OCI-LY1 (cell line): ENCODE measurements around the gene HOXA7.

ENCODE experiments used
- CTCF ChIP-seq: fragments of 200-600 bp; sonication (generic), shearing (Covaris generic); IDR thresholded peaks from 2 replicates; pipeline ENCODE4 v1.5.1; 2017; ENCODE audit warnings: mild to moderate bottlenecking, antibody characterized with exemption, low read length, moderate library complexity, mixed read lengths
- EZH2 ChIP-seq: fragments of 200-600 bp; sonication (generic), shearing (Covaris generic); IDR thresholded peaks from 2 replicates; pipeline ENCODE4 v1.8.0; 2017; ENCODE audit warnings: borderline replicate concordance, mixed run types, mild to moderate bottlenecking, antibody characterized with exemption, low read length, moderate library complexity, mixed read lengths

- TF ChIP-seq CTCF (no peak), EZH2 (no peak)
Measured at GRCh38 chr7:27171325-27171636, 14.8 kb upstream of the HOXA7 start.
